Gastrocnemius medialis (tissue), 4 donors: ENCODE measurements around the gene NOL9. TPM values are rescaled to one million over a fixed set of nuclear protein-coding genes. Genes with fewer than 3 reads are reported as not detected.

Experiments
- ATAC-seq, 2 donors: fragments of 150-250 bp; one replicate each; pipeline ENCODE4 v1.9.1; 2016
- DNase-seq, 2 donors: peaks; one replicate each; pipeline ENCODE4 v3.0.0-alpha.2; 2019
- H3K27ac ChIP-seq, 4 donors: fragments of 200-600 bp; sonication (generic); 1 replicate in 1 of 4; 2 replicates in 3 of 4; pipeline ENCODE4 v1.5.1; 2016 to 2018; ENCODE audit warnings: mild to moderate bottlenecking in 2 of 4, moderate library complexity in 1 of 4
- H3K27me3 ChIP-seq, 3 donors: fragments of 200-600 bp; sonication (generic) in 2 of 3; 1 replicate in 1 of 3; 2 replicates in 2 of 3; pipeline versions ENCODE4 v1.5.1 to v1.6.0; 2016 to 2019; ENCODE audit warnings: mild to moderate bottlenecking in 1 of 3, moderate library complexity in 1 of 3
- H3K36me3 ChIP-seq, 2 donors: fragments of 200-600 bp; sonication (generic) in 1 of 2; one replicate each; pipeline ENCODE4 v1.5.1; 2017 to 2018
- H3K4me1 ChIP-seq, 2 donors: fragments of 200-600 bp; sonication (generic) in 1 of 2; one replicate each; pipeline ENCODE4 v1.5.1; 2016 to 2017; ENCODE audit warnings: mild to moderate bottlenecking in 2 of 2
- H3K4me3 ChIP-seq, 4 donors: fragments of 200-600 bp; sonication (generic) in 3 of 4; 1 replicate in 1 of 4; 2 replicates in 3 of 4; pipeline ENCODE4 v1.5.1; 2016 to 2019; ENCODE audit warnings: mild to moderate bottlenecking in 2 of 4
- H3K9me3 ChIP-seq, 3 donors: fragments of 200-600 bp; sonication (generic) in 2 of 3; 1 replicate in 1 of 3; 2 replicates in 2 of 3; pipeline ENCODE4 v1.5.1; 2016 to 2019
- CTCF ChIP-seq, 5 experiments: fragments of 450-650 bp in 3 of 5; fragments of 200-600 bp in 2 of 5; sonication (generic) in 2 of 5; IDR thresholded peaks in 4 of 5; conservative IDR thresholded peaks in 1 of 5; 1 replicate in 4 of 5; 2 replicates in 1 of 5; pipeline ENCODE4 v1.5.1; 2016 to 2019; ENCODE audit warnings: antibody characterized with exemption in 5 of 5, mild to moderate bottlenecking in 3 of 5, moderate library complexity in 3 of 5
- POLR2A ChIP-seq, 2 donors: fragments of 450-650 bp; IDR thresholded peaks; one replicate each; pipeline ENCODE4 v1.6.1; 2017; ENCODE audit warnings: antibody characterized with exemption in 2 of 2, mild to moderate bottlenecking in 2 of 2, moderate library complexity in 2 of 2
- in situ Hi-C, 4 donors: fragments of 200-750 bp; cut with MboI; loops; one replicate each; pipeline versions ENCODE4 v1.15.0 to v1.8.0; 2017; ENCODE audit warnings: low sequenced_read_pairs in 4 of 4
- intact Hi-C: fragments of 100-400 bp; cut with DNase I; formaldehyde crosslinking; loops from one replicate; pipeline ENCODE4 v1.15.1; 2023; ENCODE audit warnings: low total_unique reads
- total RNA-seq, 4 donors: library from RNA; depleted of rRNA; stranded (reverse); fragments of >200 nt; gene quantifications; one replicate each; pipeline versions ENCODE4 v1.1.0 to v1.2.3, GENCODE V29; 2016

The NOL9 gene
- total RNA-seq, 4 donors from 2014 or later = 13.6 to 33.0 (median 21.9) TPM

- DNase-seq = peak in 1 of 2 donors; percentile 57
- H3K27me3 ChIP-seq = no peaks in the 10 kb centered on the region
- in situ Hi-C loops (no loop called here), intact Hi-C loops (no loop called here)
- H3K27ac ChIP-seq = peak overlapping the region; percentile 98 to 100 (median 100)
- peaks cover 91 to 96% of the 10 kb centered on the region in 2 donors for H3K4me1 ChIP-seq
- peaks cover 0 to 48% of the 10 kb centered on the region in 2 donors for H3K36me3 ChIP-seq
- H3K4me3 ChIP-seq = no peak overlapping the region
- ATAC-seq = peak in 1 of 2 donors; percentile 19
- TF ChIP-seq POLR2A (IDR thresholded peaks at IDR 0.05) = no peak
- TF ChIP-seq CTCF (IDR thresholded peaks at IDR 0.05 in 4 of 5, conservative IDR thresholded peaks at IDR 0.05 in 1 of 5) = no peak
- H3K9me3 ChIP-seq = no peaks in the 10 kb centered on the region
Measured at GRCh38 chr1:6591644-6592043, 37.3 kb upstream of the NOL9 start.

- intact Hi-C loops (no loop called here), in situ Hi-C loops (no loop called here)
- H3K27me3 ChIP-seq = no peaks in the 10 kb centered on the region
- peaks cover 88 to 96% of the 10 kb centered on the region in 2 donors for H3K4me1 ChIP-seq
- ATAC-seq (peak; percentile 22 to 42), DNase-seq (peak; percentile 63 to 76)
- H3K9me3 ChIP-seq = no peaks in the 10 kb centered on the region
- TF ChIP-seq POLR2A (IDR thresholded peaks at IDR 0.05) = no peak
- TF ChIP-seq CTCF (IDR thresholded peaks at IDR 0.05 in 4 of 5, conservative IDR thresholded peaks at IDR 0.05 in 1 of 5) = no peak
- H3K36me3 ChIP-seq = peaks cover 0 to 48% of the 10 kb centered on the region in 2 donors
- H3K4me3 ChIP-seq = no peak overlapping the region
- H3K27ac ChIP-seq = peak overlapping the region; percentile 98 to 100 (median 100)
Measured at GRCh38 chr1:6591222-6591621, 36.9 kb upstream of the NOL9 start.

DNA sequence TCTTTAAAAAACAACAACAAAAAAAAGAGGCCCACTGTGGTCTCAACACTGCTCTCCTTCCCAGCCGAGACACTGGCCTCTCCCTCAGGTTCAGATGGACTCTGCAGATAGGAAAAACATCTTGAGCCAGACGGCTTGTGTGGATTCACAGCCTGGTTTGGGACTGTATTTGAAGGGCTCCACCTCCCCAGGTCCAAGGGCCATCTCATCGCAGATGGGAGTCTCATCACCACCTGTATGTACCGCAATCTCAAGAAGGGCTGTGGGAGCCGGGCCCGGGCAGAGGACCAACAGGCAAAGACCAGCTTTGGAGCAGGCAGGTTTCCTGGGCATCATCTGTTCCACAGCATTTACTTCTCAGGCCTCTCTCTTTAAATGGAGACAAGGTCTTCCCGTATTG lies 35.7 kb upstream of the NOL9 start:
- peaks cover 77 to 93% of the 10 kb centered on the region in 2 donors for H3K4me1 ChIP-seq

GRCh38 chr1:6588893-6589520 lies 34.7 kb upstream of the NOL9 start:
- peak overlapping the region; percentile 98 to 100 (median 100) for H3K27ac ChIP-seq
- ATAC-seq (peak; percentile 30 to 52), DNase-seq (peak; percentile 58 to 83)
- intact Hi-C loops (no loop called here), in situ Hi-C loops (loop anchor here in 1 of 4 donors (10.0 kb wide), 1 partner anchor 46 kb away; no protein-coding TSS in a partner anchor)
- H3K4me3 ChIP-seq = no peak overlapping the region
- TF ChIP-seq POLR2A (IDR thresholded peaks at IDR 0.05) (peak; percentile 48 to 49), CTCF (IDR thresholded peaks at IDR 0.05 in 4 of 5, conservative IDR thresholded peaks at IDR 0.05 in 1 of 5) (no peak)
- H3K27me3 ChIP-seq = no peaks in the 10 kb centered on the region
- H3K9me3 ChIP-seq = no peaks in the 10 kb centered on the region
- H3K36me3 ChIP-seq = peaks cover 0 to 27% of the 10 kb centered on the region in 2 donors
- H3K4me1 ChIP-seq = peaks cover 66 to 92% of the 10 kb centered on the region in 2 donors

More for the DNA sequence above, 35.7 kb upstream of the NOL9 start:
- TF ChIP-seq POLR2A (IDR thresholded peaks at IDR 0.05) = no peak
- no peak for TF ChIP-seq CTCF (IDR thresholded peaks at IDR 0.05 in 4 of 5, conservative IDR thresholded peaks at IDR 0.05 in 1 of 5)
- no peaks in the 10 kb centered on the region for H3K27me3 ChIP-seq
- intact Hi-C loops (no loop called here), in situ Hi-C loops (no loop called here)
- H3K27ac ChIP-seq = peak overlapping the region; percentile 98 to 100 (median 100)
- no peak for DNase-seq
- no peaks in the 10 kb centered on the region for H3K9me3 ChIP-seq
- H3K36me3 ChIP-seq = peaks cover 0 to 37% of the 10 kb centered on the region in 2 donors
- H3K4me3 ChIP-seq = no peak overlapping the region
- ATAC-seq = no peak
